ENCODE results near the gene OXSR1.

- TF ChIP-seq CTCF (IDR thresholded peaks at IDR 0.05; ENCODE audit: low read depth, low read length, missing input control): no peak
- TF ChIP-seq MAX (IDR thresholded peaks at IDR 0.05): no peak
Observed at GRCh38 chr3:38224357-38224756, 59.0 kb downstream of the OXSR1 start.

All from liver (tissue), 2 donors.